Panc1 (cell line): ENCODE measurements around the gene EDNRB. TPM values are rescaled to one million over a fixed set of nuclear protein-coding genes. Genes with fewer than 3 reads are reported as not detected.

Source experiments
- ATAC-seq: fragments of 200-7000 bp; cut with Tn5 transposase; 2 replicates; pipeline ENCODE4 v1.9.1; 2020; ENCODE audit warnings: mild to moderate bottlenecking, moderate library complexity
- BruUV-seq: library from RNA; stranded (reverse); fragments of 400-500 nt; replicated peaks from 2 replicates; lab custom pipeline; 2021; lab: Mats Ljungman, UMichigan
- CTCF ChIA-PET: fragments of 300-600 bp; sonication (Branson Sonifier 250); formaldehyde crosslinking; loops from one replicate; lab custom pipeline; 2022; ENCODE audit warnings: antibody characterized with exemption; lab: Charles Lee
- POLR2A ChIA-PET: fragments of 300-600 bp; sonication (Branson Sonifier 250); formaldehyde crosslinking; loops from one replicate; lab custom pipeline; 2022; ENCODE audit warnings: antibody characterized with exemption; lab: Charles Lee
- DNase-seq: peaks from one replicate; pipeline ENCODE4 v3.0.0-alpha.2; 2010; ENCODE audit warnings: low read depth, low spot score
- H3K27ac ChIP-seq: 2 replicates; pipeline ENCODE4 v1.5.1; 2011; ENCODE audit warnings: mild to moderate bottlenecking, low read length, inconsistent platforms
- H3K27me3 ChIP-seq: fragments of 200-500 bp; sonication (Bioruptor generic); 2 replicates; pipeline ENCODE4 v1.6.0; 2014; ENCODE audit warnings: low read length, inconsistent platforms; ENCODE audit not compliant: control insufficient read depth, insufficient read depth
- H3K36me3 ChIP-seq: fragments of 200-500 bp; sonication (Bioruptor generic); 2 replicates; pipeline ENCODE4 v1.5.1; 2014; ENCODE audit warnings: inconsistent platforms, mild to moderate bottlenecking, low read length, moderate library complexity; ENCODE audit not compliant: control insufficient read depth, insufficient read depth
- H3K4me1 ChIP-seq: 2 replicates; pipeline ENCODE4 v1.5.1; 2011; ENCODE audit warnings: inconsistent platforms, mild to moderate bottlenecking, low read length, moderate library complexity; ENCODE audit not compliant: control insufficient read depth, insufficient read depth
- H3K4me3 ChIP-seq, 2 experiments: 2 replicates each; pipeline ENCODE4 v1.5.1; 2011 to 2012; ENCODE audit warnings: low read depth in 2 of 2, low read length in 2 of 2, mild to moderate bottlenecking in 2 of 2, inconsistent platforms in 1 of 2, moderate library complexity in 1 of 2
- H3K9me3 ChIP-seq: fragments of 200-500 bp; sonication (Bioruptor generic); 2 replicates; pipeline ENCODE4 v1.5.1; 2014; ENCODE audit warnings: low read depth, mild to moderate bottlenecking, inconsistent platforms, low read length, moderate library complexity; ENCODE audit not compliant: control insufficient read depth, insufficient read depth
- CTCF ChIP-seq: fragments of 450-650 bp; IDR thresholded peaks from 2 replicates; pipeline ENCODE4 v1.5.1; 2017; ENCODE audit warnings: mild to moderate bottlenecking
- POLR2AphosphoS5 ChIP-seq: IDR thresholded peaks from 2 replicates; pipeline ENCODE4 v1.6.1; 2012; ENCODE audit warnings: mild to moderate bottlenecking, low read depth, low read length, moderate library complexity
- REST ChIP-seq, 2 experiments: IDR thresholded peaks; 2 replicates each; pipeline ENCODE4 v1.6.1; 2011 to 2012; ENCODE audit warnings: low read depth in 2 of 2, control low read depth in 1 of 2, low read length in 1 of 2, mild to moderate bottlenecking in 1 of 2, moderate library complexity in 1 of 2; ENCODE audit not compliant: insufficient read depth in 1 of 2
- SIN3A ChIP-seq: IDR thresholded peaks from 2 replicates; pipeline ENCODE4 v1.6.1; 2012; ENCODE audit warnings: low read depth, mild to moderate bottlenecking, low read length, moderate library complexity, borderline replicate concordance; ENCODE audit not compliant: insufficient read depth
- TCF7L2 ChIP-seq: IDR thresholded peaks from 2 replicates; pipeline ENCODE4 v1.6.1; 2011; ENCODE audit warnings: mild to moderate bottlenecking, low read depth, low read length, inconsistent platforms
- in situ Hi-C: cut with HindIII; loops from 2 replicates; pipeline ENCODE4 v1.10.0; 2016; ENCODE audit warnings: low sequenced_read_pairs, low pct_unique_long_range_greater_than_20kb
- intact Hi-C: fragments of 100-400 bp; cut with micrococcal nuclease; formaldehyde crosslinking; loops from one replicate; pipeline ENCODE4 v1.10.0; 2022; ENCODE audit not compliant: unreplicated experiment
- total RNA-seq: library from RNA; stranded (reverse); gene quantifications from one replicate; pipeline ENCODE4 v1.2.1, GENCODE V29; 2021; ENCODE audit not compliant: unreplicated experiment

Gene EDNRB
- total RNA-seq, 1 experiment from 2014 or later, result 0.18 TPM

- no TSS peak for BruUV-seq
- H3K36me3 ChIP-seq, result no peaks in the 10 kb centered on the region
- TF ChIP-seq CTCF, result no peak
- TF ChIP-seq REST (IDR thresholded peaks at IDR 0.05; ENCODE audit: insufficient read depth in 1 of 2, low read depth in 2 of 2, low read length in 1 of 2), result no peak
- TF ChIP-seq TCF7L2, result no peak
- no peak for TF ChIP-seq POLR2AphosphoS5
- no peak for TF ChIP-seq SIN3A
- H3K27ac ChIP-seq, result no peak overlapping the region
- no peaks in the 10 kb centered on the region for H3K27me3 ChIP-seq
- ChIA-PET CTCF (no interaction called here), POLR2A (no interaction called here)
- DNase-seq (no peak), ATAC-seq (no peak)
- no peaks in the 10 kb centered on the region for H3K9me3 ChIP-seq
- intact Hi-C loops (no loop called here), in situ Hi-C loops (no loop called here)
- H3K4me1 ChIP-seq, result no peaks in the 10 kb centered on the region
- H3K4me3 ChIP-seq, result no peak overlapping the region
Observed at GRCh38 chr13:77860507-77860981, 58.1 kb downstream of the EDNRB start.

- CTCF ChIA-PET, result no interaction called here
- TF ChIP-seq TCF7L2 (no peak), CTCF (no peak), POLR2AphosphoS5 (no peak), SIN3A (no peak), REST (IDR thresholded peaks at IDR 0.05; ENCODE audit: insufficient read depth in 1 of 2, low read depth in 2 of 2, low read length in 1 of 2) (no peak)
- in situ Hi-C loops, result no loop called here
- no TSS peak for BruUV-seq
- no peak for ATAC-seq
- no peak for DNase-seq
- H3K36me3 ChIP-seq, result no peaks in the 10 kb centered on the region
- intact Hi-C loops, result no loop called here
- no peaks in the 10 kb centered on the region for H3K9me3 ChIP-seq
- no peaks in the 10 kb centered on the region for H3K4me1 ChIP-seq
- no peak overlapping the region for H3K4me3 ChIP-seq
- H3K27ac ChIP-seq, result no peak overlapping the region
- H3K27me3 ChIP-seq, result no peaks in the 10 kb centered on the region
- POLR2A ChIA-PET, result no interaction called here
Observed at GRCh38 chr13:77859450-77859849, 59.2 kb downstream of the EDNRB start.
